ENCODE results near the gene ASB1. TPM values are rescaled to one million over a fixed set of nuclear protein-coding genes. Genes with fewer than 3 reads are reported as not detected.

ASB1 gene
- total RNA-seq, result 20.1 and 39.6 TPM in 2 replicates

GRCh38 chr2:238426568-238427434, at the start of gene ASB1:
ASB1 (plus strand) TSS chr2:238426927; CDS start chr2:238427071, 144 bp downstream.

Other genes starting within 250 kb of the ASB1 start
- gene ILKAP, start 223.2 kb upstream of the ASB1 start, total RNA-seq, result 10.2 and 12.2 TPM in 2 replicates
- 2.2 and 4.1 TPM in 2 replicates for gene HES6, start 186.9 kb upstream of the ASB1 start, total RNA-seq
- 1.6 and 1.8 TPM in 2 replicates for gene PER2, start 138.3 kb upstream of the ASB1 start, total RNA-seq
- gene TRAF3IP1, start 106.4 kb upstream of the ASB1 start, total RNA-seq, result 4.7 and 11.4 TPM in 2 replicates

Measured in epithelial cell of alveolus of lung (primary cell).